HEK293 (cell line): ENCODE measurements around the gene PRPSAP2.
"Not testable (repeated sequence)": the region's sequence is repeated elsewhere in the genome, so short reads cannot be mapped to it uniquely, and the experiment has no call there.

Experiments used
- CTCF ChIA-PET: fragments of 350-600 bp; formaldehyde crosslinking; extraction: SDS; loops from one replicate; lab custom pipeline; 2021; ENCODE audit warnings: antibody characterized with exemption; lab: Yijun Ruan, JAX
- POLR2A ChIA-PET: fragments of 300-600 bp; formaldehyde crosslinking; extraction: SDS; loops from one replicate; lab custom pipeline; 2020; ENCODE audit warnings: antibody characterized with exemption, inconsistent platforms; lab: Yijun Ruan, JAX
- H3K27ac ChIP-seq: fragments of 200-500 bp; sonication (Bioruptor generic); 2 replicates; pipeline ENCODE4 v1.5.1; 2014; ENCODE audit warnings: low read depth, low read length, control low read depth, inconsistent platforms; ENCODE audit errors: extremely low read depth
- H3K36me3 ChIP-seq, 2 experiments: fragments of 200-500 bp in 1 of 2; sonication (Bioruptor generic) in 1 of 2; 1 replicate in 1 of 2; 2 replicates in 1 of 2; pipeline ENCODE4 v1.5.1; 2014 to 2017; ENCODE audit warnings: inconsistent platforms in 2 of 2, low read length in 2 of 2; ENCODE audit not compliant: control insufficient read depth in 2 of 2, insufficient read depth in 1 of 2
- H3K4me1 ChIP-seq: fragments of 200-500 bp; sonication (Bioruptor generic); 2 replicates; pipeline ENCODE4 v1.5.1; 2014; ENCODE audit warnings: mild to moderate bottlenecking, low read length, inconsistent platforms; ENCODE audit not compliant: control insufficient read depth, insufficient read depth
- H3K4me3 ChIP-seq: 2 replicates; pipeline ENCODE4 v1.5.1; 2011; ENCODE audit warnings: low read depth, mild to moderate bottlenecking, control low read depth, low read length, moderate library complexity
- H3K9me3 ChIP-seq: fragments of 200-500 bp; sonication (Bioruptor generic); 2 replicates; pipeline ENCODE4 v1.5.1; 2014; ENCODE audit warnings: low read depth, low read length, inconsistent platforms; ENCODE audit not compliant: control insufficient read depth, insufficient read depth
- BCL11A ChIP-seq: fragments of 450-650 bp; formaldehyde crosslinking; IDR thresholded peaks from 2 replicates; pipeline ENCODE4 v1.5.1; 2016; ENCODE audit warnings: low read depth, missing biosample characterization, missing genetic modification characterization
- CTCF ChIP-seq: fragments of 450-650 bp; formaldehyde crosslinking; IDR thresholded peaks from 2 replicates; pipeline ENCODE4 v1.5.1; 2016; ENCODE audit warnings: missing biosample characterization, missing genetic modification characterization
- GLIS1 ChIP-seq: fragments of 450-650 bp; formaldehyde crosslinking; IDR thresholded peaks from 2 replicates; pipeline ENCODE4 v1.5.1; 2016; ENCODE audit warnings: missing biosample characterization, missing genetic modification characterization
- KLF16 ChIP-seq: fragments of 450-650 bp; formaldehyde crosslinking; IDR thresholded peaks from 2 replicates; pipeline ENCODE4 v1.5.1; 2017; ENCODE audit warnings: missing biosample characterization, missing genetic modification characterization
- PRDM1 ChIP-seq: fragments of 450-650 bp; formaldehyde crosslinking; IDR thresholded peaks from 2 replicates; pipeline ENCODE4; 2016; ENCODE audit warnings: missing biosample characterization, missing genetic modification characterization
- TSHZ1 ChIP-seq: fragments of 450-650 bp; formaldehyde crosslinking; IDR thresholded peaks from 2 replicates; pipeline ENCODE4 v1.5.1; 2016; ENCODE audit warnings: missing biosample characterization, missing genetic modification characterization, borderline replicate concordance
- ZBTB20 ChIP-seq: fragments of 450-650 bp; formaldehyde crosslinking; IDR thresholded peaks from 2 replicates; pipeline ENCODE4 v1.5.1; 2016; ENCODE audit warnings: missing biosample characterization, missing genetic modification characterization
- ZBTB26 ChIP-seq: fragments of 450-650 bp; formaldehyde crosslinking; optimal IDR thresholded peaks from 2 replicates; pipeline ENCODE3; 2016; ENCODE audit warnings: missing biosample characterization, mild to moderate bottlenecking, missing genetic modification characterization
- ZBTB48 ChIP-seq: fragments of 450-650 bp; formaldehyde crosslinking; IDR thresholded peaks from 2 replicates; pipeline ENCODE4 v1.5.1; 2016; ENCODE audit warnings: missing biosample characterization, missing genetic modification characterization
- ZNF146 ChIP-seq: fragments of 450-650 bp; formaldehyde crosslinking; IDR thresholded peaks from 2 replicates; pipeline ENCODE4 v1.5.1; 2016; ENCODE audit warnings: missing biosample characterization, missing genetic modification characterization
- ZNF335 ChIP-seq: fragments of 450-650 bp; formaldehyde crosslinking; conservative IDR thresholded peaks from 2 replicates; pipeline ENCODE4 v1.5.1; 2016; ENCODE audit warnings: missing biosample characterization, missing genetic modification characterization
- ZNF354C ChIP-seq: fragments of 450-650 bp; formaldehyde crosslinking; IDR thresholded peaks from 2 replicates; pipeline ENCODE4 v1.5.1; 2016; ENCODE audit warnings: missing biosample characterization, missing genetic modification characterization, low read depth, borderline replicate concordance
- ZNF654 ChIP-seq: fragments of 450-650 bp; formaldehyde crosslinking; IDR thresholded peaks from 2 replicates; pipeline ENCODE4 v1.5.1; 2016; ENCODE audit warnings: low read depth, missing biosample characterization, missing genetic modification characterization
- ZNF664 ChIP-seq: fragments of 450-650 bp; formaldehyde crosslinking; IDR thresholded peaks from 2 replicates; pipeline ENCODE4 v1.5.1; 2016; ENCODE audit warnings: missing biosample characterization, missing genetic modification characterization
- ZSCAN30 ChIP-seq: fragments of 450-650 bp; IDR thresholded peaks from 2 replicates; pipeline ENCODE4 v1.5.1; 2018; ENCODE audit warnings: missing biosample characterization, mild to moderate bottlenecking, missing genetic modification characterization, moderate library complexity

Gene PRPSAP2

GRCh38 chr17:18857864-18858566 is at the start of gene PRPSAP2 (continued):
- TF ChIP-seq ZBTB48 (tag by site-specific recombination) (peak; percentile 94), KLF16 (tag by site-specific recombination) (peak; percentile 53; the same call in 1 of the 2 replicates), ZNF146 (no peak), ZBTB26 (peak; percentile 36), GLIS1 (tag by site-specific recombination) (peak; percentile 42), ZSCAN30 (tag by site-specific recombination) (peak; percentile 43; the same call in 1 of the 2 replicates), PRDM1 (tag by site-specific recombination) (no peak), ZNF354C (tag by site-specific recombination) (no peak), BCL11A (tag by site-specific recombination) (peak; percentile 32; the same call in 1 of the 2 replicates), TSHZ1 (tag by site-specific recombination) (no peak), ZBTB20 (tag by site-specific recombination) (peak; percentile 51; the same call in 1 of the 2 replicates)

GRCh38 chr17:18815924-18816323 is 42.0 kb upstream of the PRPSAP2 start:
- POLR2A ChIA-PET, H3K9me3 ChIP-seq: not testable (repeated sequence)
- CTCF ChIA-PET: interaction anchor here (0.5 to 0.6 kb wide), 2 partner anchors 49 to 190 kb away, joined by 3 read pairs; no protein-coding TSS in a partner anchor

GRCh38 chr17:18816489-18817371 is 41.2 kb upstream of the PRPSAP2 start:
- H3K4me3 ChIP-seq, POLR2A ChIA-PET, H3K36me3 ChIP-seq: not testable (repeated sequence)
- CTCF ChIA-PET: interaction anchor here (0.5 to 1.2 kb wide), 5 partner anchors 49 to 191 kb away, joined by 3 read pairs; no protein-coding TSS in a partner anchor
- TF ChIP-seq CTCF (tag by site-specific recombination) (0 out of 2 replicates have a peak, but pooled peaks have one; percentile 10), ZNF654 (tag by site-specific recombination) (peak; percentile 52), ZNF335 (0 out of 2 replicates have a peak, but pooled peaks have one; percentile 15)
- TF ChIP-seq, all 188 proteins: peak for 3; not testable (repeated sequence) for 185
- not testable (repeated sequence) for H3K9me3 ChIP-seq, H3K4me1 ChIP-seq, H3K27ac ChIP-seq

More at GRCh38 chr17:18815924-18816323, 42.0 kb upstream of the PRPSAP2 start:
- not testable (repeated sequence) for H3K36me3 ChIP-seq, H3K4me3 ChIP-seq, H3K4me1 ChIP-seq, H3K27ac ChIP-seq
- TF ChIP-seq ZNF664 (tag by site-specific recombination): peak; percentile 58; the same call in 1 of the 2 replicates

GRCh38 chr17:18821430-18821829 is 36.5 kb upstream of the PRPSAP2 start:
- POLR2A ChIA-PET, H3K36me3 ChIP-seq, H3K4me3 ChIP-seq, H3K27ac ChIP-seq, H3K4me1 ChIP-seq, H3K9me3 ChIP-seq: not testable (repeated sequence)
- CTCF ChIA-PET: interaction anchor here (0.6 kb wide), 1 partner anchor 140 kb away, joined by 5 read pairs; no protein-coding TSS in a partner anchor

GRCh38 chr17:18827613-18828012 is 30.3 kb upstream of the PRPSAP2 start:
- H3K4me1 ChIP-seq, H3K9me3 ChIP-seq, H3K27ac ChIP-seq, CTCF ChIA-PET, POLR2A ChIA-PET, H3K36me3 ChIP-seq, H3K4me3 ChIP-seq: not testable (repeated sequence)
